Ammon's horn (tissue), 1 donor: ENCODE results near the gene LAMA5.

Experiments
- DNase-seq: peaks from one replicate; pipeline ENCODE4 v3.0.0-alpha.2; 2016; ENCODE audit warnings: low spot score

LAMA5 gene

GRCh38 chr20:62403331-62403730 lies 36.2 kb upstream of the LAMA5 start:
- no peak for DNase-seq

- no peak for DNase-seq
These were observed 35.5 kb upstream of the LAMA5 start for GRCh38 chr20:62402456-62403150.

DNA sequence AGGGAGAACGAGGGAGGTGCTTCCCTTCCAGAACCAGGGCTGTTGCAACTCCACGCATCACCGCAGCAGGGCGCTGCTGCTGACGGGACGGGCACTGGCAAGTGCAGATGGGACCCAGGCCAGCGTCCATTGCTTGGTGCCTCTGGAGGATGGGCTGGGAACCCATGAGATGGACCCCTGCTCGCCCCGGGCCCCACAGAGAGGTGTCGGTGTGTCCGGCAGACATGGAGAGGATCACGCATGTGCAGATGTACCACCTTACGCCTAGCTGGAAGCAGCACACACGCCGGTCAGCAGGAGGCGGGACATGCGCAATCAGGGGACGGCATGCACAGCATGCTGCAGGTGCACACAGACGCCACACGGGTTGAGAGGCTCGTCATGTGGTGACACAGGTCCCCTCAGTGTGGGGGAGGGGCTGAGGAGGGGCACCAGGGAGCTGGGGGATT lies 34.2 kb upstream of the LAMA5 start:
- DNase-seq: no peak

GRCh38 chr20:62400541-62400940 lies 33.4 kb upstream of the LAMA5 start:
- DNase-seq: no peak

DNA sequence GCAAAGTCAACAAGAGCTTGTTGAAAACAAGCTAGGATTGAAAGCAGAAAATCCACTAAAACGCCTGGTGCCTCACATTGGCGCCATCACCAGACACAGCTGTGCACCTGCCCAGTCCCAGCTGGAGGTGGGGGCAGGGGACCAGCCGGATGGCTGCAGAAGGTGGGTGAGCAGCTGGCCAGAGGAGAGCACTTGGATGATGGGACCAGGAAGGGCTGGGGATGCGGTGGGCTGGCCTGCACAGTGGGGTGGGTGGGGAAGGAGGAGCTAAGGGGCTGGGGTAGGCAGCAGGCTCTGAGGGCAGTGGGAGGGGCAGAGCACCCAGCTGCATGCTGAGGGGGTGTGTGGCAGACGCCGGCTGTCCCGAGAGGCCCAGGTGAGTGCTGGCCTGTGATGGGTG lies 32.9 kb upstream of the LAMA5 start:
- DNase-seq: no peak

DNA sequence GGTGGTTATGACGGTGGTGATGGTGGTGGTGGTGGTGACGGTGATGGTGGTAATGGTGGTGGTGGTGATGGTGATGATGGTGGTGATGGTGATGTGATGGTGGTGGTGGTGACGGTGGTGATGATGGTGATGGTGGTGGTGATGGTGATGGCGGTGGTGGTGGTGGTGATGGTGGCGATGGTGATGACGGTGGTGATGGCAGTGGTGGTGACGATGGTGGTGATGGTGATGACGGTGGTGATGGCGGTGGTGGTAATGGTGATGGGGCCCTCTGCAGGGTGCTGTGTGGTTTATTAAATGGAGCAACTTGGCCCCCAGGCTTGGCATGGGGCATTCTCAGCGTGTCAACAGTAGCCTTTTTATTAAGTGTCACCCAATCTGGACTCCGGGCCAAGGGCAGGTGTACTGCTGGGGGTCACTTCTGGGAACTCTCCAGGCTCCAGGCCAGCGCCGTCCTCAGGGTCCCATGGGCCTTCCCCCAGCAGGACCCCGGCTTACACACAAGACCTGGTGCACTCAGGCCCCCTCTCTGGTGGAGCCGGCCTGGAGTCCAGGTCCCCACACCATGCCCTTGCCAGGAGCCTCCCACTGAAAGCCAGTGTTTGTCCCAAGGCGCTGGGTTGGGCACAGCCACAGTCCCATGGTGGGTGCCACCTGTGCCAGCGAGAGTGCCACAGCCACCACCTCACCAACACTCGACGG lies 31.2 kb upstream of the LAMA5 start:
- DNase-seq: no peak

GRCh38 chr20:62396367-62397239 lies 29.5 kb upstream of the LAMA5 start:
- DNase-seq: no peak

DNA sequence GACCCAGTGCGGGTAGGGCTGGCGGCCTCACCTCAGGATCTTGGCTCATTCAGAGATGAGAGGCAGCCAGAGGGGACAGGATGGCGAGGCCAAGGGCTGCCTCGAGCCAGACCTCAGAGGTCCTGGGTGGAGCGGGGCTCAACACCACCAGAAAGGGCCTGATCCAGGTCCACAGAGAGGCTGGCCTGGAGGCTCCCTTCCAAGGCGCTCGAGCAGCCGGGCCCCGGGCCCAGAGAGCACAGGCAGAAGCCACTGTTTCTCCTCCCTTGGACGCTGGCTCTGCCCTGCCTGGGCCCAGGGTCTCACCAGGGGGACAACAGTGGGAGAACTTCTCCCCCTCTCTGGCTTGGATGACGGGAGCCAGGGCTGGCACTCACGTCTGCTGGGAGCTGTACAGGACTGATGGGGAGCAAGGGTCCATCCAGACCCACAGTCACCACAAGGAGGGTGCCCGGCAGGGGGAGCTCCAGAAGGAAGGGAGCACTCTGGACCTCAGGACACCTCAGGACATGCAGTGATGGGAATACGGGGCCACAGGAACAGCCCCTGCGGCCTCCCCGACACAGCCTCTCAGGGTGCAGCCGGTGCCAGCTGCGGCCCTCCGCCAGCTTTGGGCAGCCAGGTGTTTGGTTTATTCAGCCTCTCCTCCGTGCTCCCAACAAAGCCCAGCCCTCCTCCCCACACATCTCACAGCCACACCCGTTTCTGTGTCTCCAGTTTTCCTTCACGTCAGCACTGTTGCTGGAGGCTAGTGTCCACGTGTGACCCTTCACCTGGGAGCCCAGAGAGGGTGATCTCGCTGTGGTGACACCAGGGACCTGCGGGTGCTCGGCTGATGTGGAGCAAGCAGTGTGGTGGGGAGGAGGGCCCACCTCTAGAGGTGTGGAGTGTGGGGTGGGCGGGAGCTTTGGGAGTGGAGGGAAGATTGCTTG lies 28.5 kb upstream of the LAMA5 start:
- DNase-seq: no peak

DNA sequence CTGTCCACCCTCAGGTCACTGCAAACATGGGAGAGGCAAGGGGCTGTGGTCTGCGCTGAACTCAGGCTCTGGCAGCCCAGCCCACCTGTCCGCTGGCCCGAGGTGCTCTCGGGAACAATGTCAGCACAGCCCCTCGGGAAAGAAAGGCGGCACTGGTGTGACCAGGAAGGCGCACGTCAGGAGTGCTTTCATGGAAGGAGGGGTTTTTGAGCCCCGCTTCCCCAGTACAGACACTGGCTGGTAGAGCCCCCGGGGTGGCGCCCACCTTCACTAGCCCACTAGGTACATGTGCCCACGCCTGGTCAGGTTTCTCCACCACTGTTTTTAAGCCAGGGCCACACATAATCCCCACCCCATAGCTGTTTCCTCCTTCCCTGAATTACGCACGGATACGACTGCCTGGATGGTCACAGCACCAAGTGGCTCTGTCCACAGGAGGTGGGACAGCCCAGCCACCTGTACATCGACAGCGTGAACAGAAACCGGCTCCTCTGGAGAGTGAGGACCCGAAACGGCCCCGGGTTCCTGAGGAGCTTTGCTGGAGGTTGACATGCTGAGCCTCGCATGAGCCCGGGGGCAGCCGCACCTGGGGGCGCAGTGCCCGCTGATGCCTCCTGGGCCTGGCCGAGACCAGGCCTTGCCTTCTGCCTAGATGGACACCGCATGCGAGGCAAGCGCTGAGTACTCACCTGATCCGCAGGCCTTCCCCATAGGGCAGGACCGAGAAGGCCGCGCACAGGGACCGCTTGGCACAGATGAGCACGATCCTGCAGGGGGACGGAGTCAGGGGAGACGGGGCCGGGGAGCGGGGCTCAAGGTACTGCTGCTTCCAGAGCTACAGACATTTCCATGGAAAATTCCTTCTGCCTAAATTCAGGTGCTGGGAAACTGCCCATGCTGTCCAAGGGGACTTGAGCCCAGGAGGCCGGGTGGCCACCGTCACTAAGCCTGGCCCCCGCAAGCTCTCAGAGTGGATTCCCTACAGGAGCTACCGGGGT lies 27.4 kb upstream of the LAMA5 start:
- DNase-seq: no peak

DNA sequence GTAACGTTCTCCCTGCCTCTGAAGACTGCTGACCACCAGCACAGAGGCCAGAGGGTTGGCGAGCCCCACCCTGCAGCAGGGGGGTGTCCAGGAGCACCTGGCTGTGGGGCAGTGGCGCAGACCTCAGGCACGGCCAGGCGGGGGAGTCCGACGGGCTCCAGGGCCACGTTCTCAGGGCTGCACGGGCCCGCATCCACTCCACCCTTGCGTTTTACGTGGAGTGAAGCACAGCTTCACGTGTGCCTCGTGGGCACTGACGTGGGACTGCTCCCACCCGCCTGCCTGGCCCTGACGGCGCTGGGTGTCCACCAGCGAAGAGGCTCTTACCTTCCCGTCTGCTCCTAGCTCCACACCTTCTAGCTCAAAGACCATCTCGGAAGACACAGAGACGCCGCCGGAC lies 26.7 kb upstream of the LAMA5 start:
- DNase-seq: no peak

DNA sequence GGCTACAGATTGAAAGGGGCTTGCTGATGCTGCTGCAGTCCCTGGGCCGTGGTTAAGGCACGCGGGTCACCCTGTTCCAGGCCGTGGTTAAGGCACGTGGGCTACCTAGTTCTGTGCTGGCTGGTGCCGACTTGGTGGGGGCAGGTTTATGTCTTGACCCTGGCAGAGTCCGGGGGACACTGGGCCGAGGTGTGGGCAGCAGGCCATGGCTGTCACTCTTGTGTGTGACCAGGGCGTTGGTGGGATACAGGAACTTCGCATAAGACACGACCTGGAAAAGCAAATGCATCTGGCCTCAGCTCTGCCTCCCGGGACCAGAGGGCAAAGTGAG lies 26.2 kb upstream of the LAMA5 start:
- no peak for DNase-seq

GRCh38 chr20:62392621-62393334 lies 25.7 kb upstream of the LAMA5 start:
- no peak for DNase-seq

- DNase-seq: no peak
These were observed 24.9 kb upstream of the LAMA5 start for GRCh38 chr20:62392077-62392418.

GRCh38 chr20:62391165-62392076 lies 24.3 kb upstream of the LAMA5 start:
- no peak for DNase-seq

DNA sequence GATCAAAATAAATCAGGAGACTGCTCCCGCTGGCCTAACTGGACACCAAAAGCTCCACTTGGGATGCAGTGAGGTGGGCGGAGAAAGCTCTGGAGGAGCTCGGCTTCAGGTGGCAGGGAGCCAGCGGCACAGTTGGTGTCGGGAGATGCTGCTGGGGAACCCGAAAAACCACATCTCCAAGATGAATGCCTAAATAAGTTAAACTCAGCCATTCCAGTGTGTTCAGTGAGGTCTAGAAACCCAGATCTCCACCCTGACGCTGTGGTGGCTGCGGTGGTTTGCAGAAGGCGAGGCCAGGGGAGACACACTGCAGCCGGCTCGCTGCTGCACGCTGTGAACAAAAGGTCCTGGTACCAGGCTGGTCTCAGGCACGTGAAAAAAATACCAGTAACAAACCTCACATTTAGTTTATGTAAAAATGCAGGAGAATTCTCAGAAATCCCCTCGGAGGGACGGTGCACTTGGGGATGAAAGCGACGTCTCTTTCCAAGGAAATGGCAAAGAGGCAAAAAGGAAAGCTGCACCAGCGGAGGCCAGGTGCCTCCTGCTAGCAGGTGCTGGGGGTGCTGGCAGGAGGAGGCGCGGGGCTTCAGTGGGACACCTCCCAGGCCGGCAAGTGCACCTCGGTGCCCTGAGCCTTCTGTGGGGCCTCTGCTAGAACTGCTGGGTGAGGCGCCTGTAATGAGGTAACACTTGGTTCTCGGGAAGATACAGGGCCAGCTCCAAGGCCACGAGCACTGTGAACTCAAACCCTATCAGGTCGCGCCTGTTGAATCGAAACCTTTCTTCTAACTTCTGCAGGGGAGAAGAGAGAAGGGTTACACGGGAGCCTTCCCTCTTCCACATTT lies 23.4 kb upstream of the LAMA5 start:
- no peak for DNase-seq

GRCh38 chr20:62389601-62390087 lies 22.5 kb upstream of the LAMA5 start:
- no peak for DNase-seq

DNA sequence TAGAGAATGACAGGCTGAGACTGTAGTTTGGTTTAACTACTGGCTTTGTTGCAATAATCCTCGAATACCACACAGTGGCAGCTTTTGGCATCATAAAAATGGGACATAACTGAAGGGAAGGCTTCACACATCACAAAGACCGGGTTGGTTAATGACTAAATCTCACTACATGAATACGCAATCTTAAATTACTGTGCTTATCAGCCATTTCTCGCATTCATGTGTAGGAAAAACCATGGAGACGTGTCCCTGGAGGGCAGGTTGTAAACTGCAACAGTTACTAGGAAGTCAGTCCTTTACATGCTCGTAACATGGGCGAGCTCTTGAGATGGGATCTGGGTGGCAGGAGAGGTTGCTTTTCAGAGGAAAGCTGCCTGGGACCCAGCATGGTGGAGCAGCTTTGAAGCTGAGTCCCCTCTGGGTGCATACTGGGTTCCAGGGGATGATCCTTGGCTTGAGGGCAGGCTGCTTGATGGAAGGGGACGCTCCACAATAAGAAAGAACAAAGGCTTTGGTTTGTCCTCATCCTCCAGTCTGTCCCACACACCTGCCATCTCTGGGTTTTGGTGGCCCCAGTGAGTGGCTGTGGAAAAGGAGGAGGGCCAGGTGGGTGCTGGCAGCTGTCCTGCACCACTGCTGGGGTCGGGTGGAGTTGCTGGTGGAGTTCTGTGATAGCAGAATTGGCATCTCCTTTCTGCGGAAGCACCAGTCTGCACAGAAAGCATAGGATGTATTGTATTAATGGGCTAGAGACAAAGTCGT lies 21.9 kb upstream of the LAMA5 start:
- no peak for DNase-seq
